ENCODE results near the gene BFAR. TPM values are rescaled to one million over a fixed set of nuclear protein-coding genes. Genes with fewer than 3 reads are reported as not detected.

Gene BFAR
- total RNA-seq, 3 donors from 2014 or later (not counting 1 experiment from before 2014, with no cell fraction given): 45.8 to 62.2 (median 55.6) TPM

- ATAC-seq (no peak), DNase-seq (no peak)
- Mint-ChIP-seq H3K4me1 (no peaks in the 10 kb centered on the region), H3K27me3 (ENCODE audit: low read depth in 2 of 2) (no peaks in the 10 kb centered on the region), H3K36me3 (peaks cover 6% of the 10 kb centered on the region), H3K27ac (no peak overlapping the region), H3K4me3 (no peak overlapping the region), H3K9me3 (no peaks in the 10 kb centered on the region)
- Histone ChIP-seq H3K27ac (ENCODE audit: low read length) (no peak overlapping the region), H3K9me3 (ENCODE audit: control insufficient read depth, insufficient read depth, low read length) (no peaks in the 10 kb centered on the region), H3K4me1 (ENCODE audit: control insufficient read depth, insufficient read depth, low read length) (no peaks in the 10 kb centered on the region), H3K36me3 (ENCODE audit: control insufficient read depth, insufficient read depth, low read length) (peaks cover 61% of the 10 kb centered on the region), H3K4me3 (ENCODE audit: low read length) (no peak overlapping the region), H3K27me3 (ENCODE audit: control insufficient read depth, insufficient read depth, low read length) (no peaks in the 10 kb centered on the region)
- TF ChIP-seq CTCF (IDR thresholded peaks at IDR 0.05): no peak
- intact Hi-C loops (cut with micrococcal nuclease): no loop called here
- 99% methylated on average over 5 of the region's 6 CpGs for WGBS (ENCODE audit: insufficient coverage)
These were observed 24.1 kb upstream of the BFAR start for GRCh38 chr16:14608604-14609003.

GRCh38 chr16:14609716-14610115 lies 23.0 kb upstream of the BFAR start:
- no peaks in the 10 kb centered on the region for H3K9me3 ChIP-seq (ENCODE audit: control insufficient read depth, insufficient read depth, low read length)
- peaks cover 61% of the 10 kb centered on the region for H3K36me3 ChIP-seq (ENCODE audit: control insufficient read depth, insufficient read depth, low read length)
- Mint-ChIP-seq H3K4me3 (no peak overlapping the region), H3K27ac (no peak overlapping the region), H3K9me3 (no peaks in the 10 kb centered on the region), H3K36me3 (peaks cover 6% of the 10 kb centered on the region), H3K27me3 (ENCODE audit: low read depth in 2 of 2) (no peaks in the 10 kb centered on the region), H3K4me1 (no peaks in the 10 kb centered on the region)
- TF ChIP-seq CTCF (IDR thresholded peaks at IDR 0.05): no peak
- ATAC-seq (no peak), DNase-seq (no peak)
- no peaks in the 10 kb centered on the region for H3K4me1 ChIP-seq (ENCODE audit: control insufficient read depth, insufficient read depth, low read length)
- no peak overlapping the region for H3K4me3 ChIP-seq (ENCODE audit: low read length)
- H3K27me3 ChIP-seq (ENCODE audit: control insufficient read depth, insufficient read depth, low read length): no peaks in the 10 kb centered on the region
- intact Hi-C loops (cut with micrococcal nuclease): no loop called here
- WGBS (ENCODE audit: insufficient coverage): 93% methylated on average over 6 of the region's 6 CpGs
- H3K27ac ChIP-seq (ENCODE audit: low read length): no peak overlapping the region

GRCh38 chr16:14611660-14612059 lies 21.1 kb upstream of the BFAR start:
- Histone ChIP-seq H3K27ac (ENCODE audit: low read length) (no peak overlapping the region), H3K9me3 (ENCODE audit: control insufficient read depth, insufficient read depth, low read length) (no peaks in the 10 kb centered on the region), H3K4me3 (ENCODE audit: low read length) (no peak overlapping the region), H3K36me3 (ENCODE audit: control insufficient read depth, insufficient read depth, low read length) (peaks cover 62% of the 10 kb centered on the region), H3K4me1 (ENCODE audit: control insufficient read depth, insufficient read depth, low read length) (no peaks in the 10 kb centered on the region), H3K27me3 (ENCODE audit: control insufficient read depth, insufficient read depth, low read length) (no peaks in the 10 kb centered on the region)
- no peak overlapping the region for H3K27ac Mint-ChIP-seq
- no peak overlapping the region for H3K4me3 Mint-ChIP-seq
- DNase-seq (no peak), ATAC-seq (no peak)
- intact Hi-C loops (cut with micrococcal nuclease): no loop called here
- peaks cover 6% of the 10 kb centered on the region for H3K36me3 Mint-ChIP-seq
- H3K9me3 Mint-ChIP-seq: no peaks in the 10 kb centered on the region
- no peaks in the 10 kb centered on the region for H3K4me1 Mint-ChIP-seq
- no peak for TF ChIP-seq CTCF (IDR thresholded peaks at IDR 0.05)
- WGBS (ENCODE audit: insufficient coverage): 99% methylated on average over 13 of the region's 14 CpGs
- no peaks in the 10 kb centered on the region for H3K27me3 Mint-ChIP-seq (ENCODE audit: low read depth in 2 of 2)

- Mint-ChIP-seq H3K4me3 (no peak overlapping the region), H3K27me3 (ENCODE audit: low read depth in 2 of 2) (no peaks in the 10 kb centered on the region), H3K9me3 (no peaks in the 10 kb centered on the region), H3K27ac (no peak overlapping the region), H3K36me3 (peaks cover 6% of the 10 kb centered on the region), H3K4me1 (peaks cover 0 to 3% of the 10 kb centered on the region in 2 donors)
- H3K9me3 ChIP-seq (ENCODE audit: control insufficient read depth, insufficient read depth, low read length): no peaks in the 10 kb centered on the region
- ATAC-seq (no peak), DNase-seq (no peak)
- no peak for TF ChIP-seq CTCF (IDR thresholded peaks at IDR 0.05)
- intact Hi-C loops (cut with micrococcal nuclease): no loop called here
- H3K27ac ChIP-seq (ENCODE audit: low read length): no peak overlapping the region
- H3K4me3 ChIP-seq (ENCODE audit: low read length): no peak overlapping the region
- H3K4me1 ChIP-seq (ENCODE audit: control insufficient read depth, insufficient read depth, low read length): no peaks in the 10 kb centered on the region
- WGBS (ENCODE audit: insufficient coverage): 99% methylated on average over 4 of the region's 4 CpGs
- H3K36me3 ChIP-seq (ENCODE audit: control insufficient read depth, insufficient read depth, low read length): peaks cover 57% of the 10 kb centered on the region
- H3K27me3 ChIP-seq (ENCODE audit: control insufficient read depth, insufficient read depth, low read length): no peaks in the 10 kb centered on the region
These were observed 18.8 kb upstream of the BFAR start for GRCh38 chr16:14613991-14614390.
